IPS DF 4.7 (cell line): ENCODE data around the gene TMEM259.

Source experiments
- DNase-seq: peaks from one replicate; pipeline ENCODE4 v3.0.0-alpha.2; 2013; ENCODE audit warnings: low spot score; ENCODE audit errors: extremely low read depth

The TMEM259 gene

DNA sequence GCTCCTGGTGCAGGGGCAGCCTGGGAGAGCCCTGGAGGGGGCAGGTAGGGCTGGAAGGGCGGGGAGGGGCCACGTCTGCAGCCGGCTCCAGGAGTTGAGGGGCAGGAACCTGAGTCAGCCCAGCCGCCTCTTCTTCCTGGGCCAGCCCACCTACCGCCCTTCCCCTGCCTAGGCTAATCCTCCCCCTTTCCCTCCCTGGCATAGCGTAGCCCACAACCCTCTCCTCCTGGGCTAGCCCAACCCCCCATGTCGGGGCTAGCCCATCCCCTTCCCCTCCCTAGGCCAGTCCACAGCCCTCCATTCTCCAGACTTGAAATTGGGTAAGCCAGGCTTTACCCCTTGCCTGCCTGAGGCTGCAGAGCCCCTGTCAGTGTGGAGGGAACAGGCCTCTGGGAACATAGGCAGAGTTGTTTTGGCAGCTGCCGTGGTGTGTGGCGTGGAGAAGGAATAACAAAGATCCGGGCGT lies 57.4 kb downstream of the TMEM259 start:
- DNase-seq = no peak

DNA sequence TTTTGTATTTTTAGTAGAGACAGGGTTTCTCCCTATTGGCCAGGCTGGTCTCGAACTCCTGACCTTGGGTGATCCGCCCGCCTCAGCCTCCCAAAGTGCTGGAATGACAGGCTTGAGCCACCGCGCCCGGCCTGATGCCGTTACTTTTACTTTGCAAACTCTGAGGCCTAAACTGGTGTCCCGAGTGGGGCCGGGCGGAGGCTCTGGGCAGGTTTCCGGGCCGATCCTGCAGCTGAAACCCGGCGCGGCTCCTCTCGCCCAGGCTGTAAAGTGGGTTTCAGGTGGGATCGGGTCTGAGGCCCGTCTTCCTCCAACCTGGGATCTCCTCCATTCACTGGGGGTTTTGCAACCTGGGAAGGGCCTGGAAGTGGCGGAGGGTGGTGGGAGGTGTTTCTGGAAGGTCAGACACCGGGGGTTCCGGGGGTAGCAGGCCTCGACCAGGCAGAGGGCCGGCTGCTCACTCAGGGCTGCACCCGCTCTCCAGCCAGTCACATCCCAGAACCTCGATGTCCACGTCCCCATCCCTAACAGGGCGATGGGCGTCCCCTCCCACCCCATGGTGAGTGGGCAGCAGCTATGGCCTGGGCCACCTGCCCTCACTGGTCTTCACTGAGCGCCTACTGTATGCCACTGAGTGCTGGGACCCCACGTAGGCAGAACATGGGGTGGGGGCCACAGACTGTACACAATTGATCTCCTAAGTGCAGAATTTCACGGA lies 58.1 kb downstream of the TMEM259 start:
- no peak for DNase-seq

DNA sequence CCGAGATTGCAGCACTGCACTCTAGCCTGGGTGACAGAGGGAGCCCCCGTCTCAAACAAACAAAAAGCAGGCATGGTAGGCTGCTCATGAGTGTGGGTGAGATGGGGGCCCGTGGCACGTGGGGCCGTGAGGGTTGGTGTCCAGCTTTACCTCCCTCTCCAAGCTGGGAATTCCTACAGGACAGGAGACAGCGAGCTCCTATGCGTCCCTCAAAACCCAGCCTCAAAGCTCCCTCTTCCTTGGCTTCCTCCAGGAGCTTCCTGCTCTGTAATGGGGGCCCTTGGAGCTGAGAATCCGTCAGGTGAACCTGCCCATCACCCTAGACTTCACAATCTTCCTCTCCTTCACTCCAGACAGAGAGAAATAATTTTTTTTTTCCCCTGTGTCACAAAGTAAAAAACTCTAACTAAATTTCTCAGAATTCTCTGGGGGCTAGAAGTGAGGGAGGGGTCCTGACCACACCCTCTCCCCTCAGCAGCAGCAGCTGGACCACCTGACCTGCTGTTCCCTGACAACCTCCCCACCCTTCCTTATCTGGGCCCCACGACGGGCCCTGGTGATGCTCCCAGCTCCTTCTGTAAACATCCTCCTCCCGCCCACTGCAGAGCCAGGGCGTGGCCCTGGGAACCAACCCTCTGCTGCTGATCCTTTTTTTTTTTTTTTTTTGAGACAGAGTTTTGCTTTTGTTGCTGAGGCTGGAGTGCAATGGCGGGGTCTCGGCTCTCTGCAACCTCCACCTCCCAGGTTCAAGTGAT lies 58.9 kb downstream of the TMEM259 start:
- DNase-seq = no peak

DNA sequence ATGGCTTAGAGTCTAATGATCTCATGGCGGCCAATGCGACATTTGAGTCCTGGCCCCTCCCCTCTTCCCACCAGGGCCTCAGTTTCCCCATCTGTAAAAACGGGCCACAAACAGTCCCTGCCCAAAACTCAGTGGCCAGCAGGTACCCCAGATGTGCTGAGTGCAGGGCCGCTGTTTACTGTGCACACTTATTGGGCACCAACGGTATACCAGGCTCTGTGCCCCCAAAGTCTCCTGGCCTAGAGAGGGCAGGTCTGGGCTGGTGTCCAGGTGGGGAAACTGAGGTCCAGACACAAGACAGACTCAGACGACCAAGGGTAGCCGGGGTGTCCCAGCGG lies 60.4 kb downstream of the TMEM259 start:
- DNase-seq = no peak

DNA sequence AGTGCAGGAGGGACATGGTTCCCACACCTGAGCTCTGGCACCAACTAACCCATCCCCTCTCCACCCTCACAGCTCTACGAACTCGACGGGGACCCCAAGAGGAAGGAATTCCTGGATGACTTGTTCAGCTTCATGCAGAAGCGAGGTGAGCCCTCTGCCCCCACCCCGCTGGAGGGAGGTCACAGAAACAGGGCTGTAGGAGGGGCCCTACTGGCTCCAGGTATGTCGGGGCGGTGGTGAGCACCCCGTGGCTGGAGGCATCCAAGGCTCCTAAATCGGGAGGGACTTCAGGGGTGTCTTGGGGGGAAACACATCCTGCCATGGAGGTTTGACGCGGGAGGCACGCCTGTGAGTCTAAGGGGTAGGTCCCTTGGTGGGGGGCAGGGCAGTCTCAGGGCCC lies 60.9 kb downstream of the TMEM259 start:
- DNase-seq = no peak
